ENCODE data around the gene SAMD10. TPM values are rescaled to one million over a fixed set of nuclear protein-coding genes. Genes with fewer than 3 reads are reported as not detected.
A peak's percentile ranks its signal among the peaks of the same experiment; 100 is the strongest.

SAMD10 gene
- total RNA-seq, 1 experiment from 2014 or later: 5.7 TPM

- TF ChIP-seq, protein P1, sequence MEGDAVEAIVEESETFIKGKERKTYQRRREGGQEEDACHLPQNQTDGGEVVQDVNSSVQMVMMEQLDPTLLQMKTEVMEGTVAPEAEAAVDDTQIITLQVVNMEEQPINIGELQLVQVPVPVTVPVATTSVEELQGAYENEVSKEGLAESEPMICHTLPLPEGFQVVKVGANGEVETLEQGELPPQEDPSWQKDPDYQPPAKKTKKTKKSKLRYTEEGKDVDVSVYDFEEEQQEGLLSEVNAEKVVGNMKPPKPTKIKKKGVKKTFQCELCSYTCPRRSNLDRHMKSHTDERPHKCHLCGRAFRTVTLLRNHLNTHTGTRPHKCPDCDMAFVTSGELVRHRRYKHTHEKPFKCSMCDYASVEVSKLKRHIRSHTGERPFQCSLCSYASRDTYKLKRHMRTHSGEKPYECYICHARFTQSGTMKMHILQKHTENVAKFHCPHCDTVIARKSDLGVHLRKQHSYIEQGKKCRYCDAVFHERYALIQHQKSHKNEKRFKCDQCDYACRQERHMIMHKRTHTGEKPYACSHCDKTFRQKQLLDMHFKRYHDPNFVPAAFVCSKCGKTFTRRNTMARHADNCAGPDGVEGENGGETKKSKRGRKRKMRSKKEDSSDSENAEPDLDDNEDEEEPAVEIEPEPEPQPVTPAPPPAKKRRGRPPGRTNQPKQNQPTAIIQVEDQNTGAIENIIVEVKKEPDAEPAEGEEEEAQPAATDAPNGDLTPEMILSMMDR (conservative IDR thresholded peaks at IDR 0.05): no peak
- peaks cover 3 to 23% (median 21%) of the 10 kb centered on the region in 3 experiments; a peak in 6 of 7 replicates for H3K36me3 Mint-ChIP-seq (ENCODE audit: insufficient read depth in 1 of 3, low read depth in 3 of 3)
- no peak overlapping the region for H3K4me3 Mint-ChIP-seq
- no peaks in the 10 kb centered on the region for H4K20me1 ChIP-seq (ENCODE audit: control insufficient read depth, insufficient read depth, insufficient read length)
- no peak overlapping the region for H3K9ac ChIP-seq (ENCODE audit: extremely low read depth, insufficient read length, low read length)
- no peak overlapping the region for H2BK20ac ChIP-seq (ENCODE audit: low read depth, low read length, poor library complexity, severe bottlenecking)
- H3K9me3 ChIP-seq (ENCODE audit: control insufficient read depth, low read depth, low read length): no peaks in the 10 kb centered on the region
- no peak overlapping the region for H4K91ac ChIP-seq (ENCODE audit: insufficient read length, low read depth, low read length)
- H2AFZ ChIP-seq (ENCODE audit: low read length): no peak overlapping the region
- no peaks in the 10 kb centered on the region for H3K27me3 ChIP-seq (ENCODE audit: insufficient read depth, low read length)
- no peak overlapping the region for H4K5ac ChIP-seq (ENCODE audit: insufficient read length, low read depth, low read length)
- no peak overlapping the region for H4K8ac ChIP-seq (replicated peaks; ENCODE audit: insufficient read length, low read depth, low read length)
- H3K14ac ChIP-seq (ENCODE audit: insufficient read depth, low read length): no peak overlapping the region
- peak; percentile 98 for DNase-seq
- peaks cover 13% of the 10 kb centered on the region for H3K23me2 ChIP-seq (ENCODE audit: insufficient read length, low read depth, low read length, poor library complexity, severe bottlenecking)
- no peak overlapping the region for H2BK12ac ChIP-seq (ENCODE audit: insufficient read length, low read depth, low read length)
- no peaks in the 10 kb centered on the region for H3K9me3 Mint-ChIP-seq
- no peak overlapping the region for H2BK120ac ChIP-seq (ENCODE audit: low read depth, low read length, poor library complexity, severe bottlenecking)
- H3K4ac ChIP-seq (ENCODE audit: low read depth, low read length): no peak overlapping the region
- H3K18ac ChIP-seq (ENCODE audit: insufficient read length, low read depth, low read length): no peak overlapping the region
- no peak overlapping the region for H2BK5ac ChIP-seq (ENCODE audit: insufficient read length, low read length)
- no peaks in the 10 kb centered on the region for H3K79me2 ChIP-seq (ENCODE audit: insufficient read depth, low read length)
- H3K79me1 ChIP-seq (ENCODE audit: insufficient read depth, low read depth, low read length, poor library complexity, severe bottlenecking): no peaks in the 10 kb centered on the region
- no peaks in the 10 kb centered on the region for H3K27me3 Mint-ChIP-seq (ENCODE audit: low read depth)
- H3T11ph ChIP-seq (ENCODE audit: low read length): no peak overlapping the region
- H3K56ac ChIP-seq (ENCODE audit: insufficient read length, low read depth, low read length): no peak overlapping the region
- no peak overlapping the region for H3K23ac ChIP-seq (ENCODE audit: insufficient read length, low read depth, low read length)
- H3K4me1 ChIP-seq (ENCODE audit: insufficient read depth, low read length): no peaks in the 10 kb centered on the region
- H2AK5ac ChIP-seq (ENCODE audit: insufficient read length, low read length): no peak overlapping the region
- H2BK15ac ChIP-seq (ENCODE audit: low read depth, low read length): no peak overlapping the region
- peak overlapping the region; percentile 15 for H3K4me2 ChIP-seq (ENCODE audit: insufficient read depth, insufficient read length, low read length)
- WGBS (ENCODE audit: extremely low coverage, insufficient read length, low lambda C conversion rate): no CpG with 5 or more reads among the region's 39 CpGs
- peaks cover 3 to 9% of the 10 kb centered on the region in 2 experiments for H3K4me1 Mint-ChIP-seq
- H3K27ac Mint-ChIP-seq: 0 out of 7 replicates have a peak overlapping the region, but pooled peaks of 1 of the 3 experiments have one; percentile 68
- H3K27ac ChIP-seq (ENCODE audit: insufficient read length, low read depth, low read length): no peak overlapping the region
Measured at GRCh38 chr20:63941282-63942081, 38.0 kb downstream of the SAMD10 start.

Measured in H9 (cell line).